Epithelial cell of prostate (primary cell): Measurements from ENCODE around the gene CCDC117.

Source experiments
- DNase-seq: peaks from one replicate; pipeline ENCODE4 v3.0.0-alpha.2; 2011; ENCODE audit warnings: low read depth, low spot score
- H3K27ac ChIP-seq: fragments of 450-650 bp; 2 replicates; pipeline ENCODE4 v1.5.1; 2017; ENCODE audit warnings: mild to moderate bottlenecking

CCDC117 gene

GRCh38 chr22:28768701-28769393, 3.6 kb upstream of the CCDC117 start:
- no peak overlapping the region for H3K27ac ChIP-seq
- no peak for DNase-seq

DNA sequence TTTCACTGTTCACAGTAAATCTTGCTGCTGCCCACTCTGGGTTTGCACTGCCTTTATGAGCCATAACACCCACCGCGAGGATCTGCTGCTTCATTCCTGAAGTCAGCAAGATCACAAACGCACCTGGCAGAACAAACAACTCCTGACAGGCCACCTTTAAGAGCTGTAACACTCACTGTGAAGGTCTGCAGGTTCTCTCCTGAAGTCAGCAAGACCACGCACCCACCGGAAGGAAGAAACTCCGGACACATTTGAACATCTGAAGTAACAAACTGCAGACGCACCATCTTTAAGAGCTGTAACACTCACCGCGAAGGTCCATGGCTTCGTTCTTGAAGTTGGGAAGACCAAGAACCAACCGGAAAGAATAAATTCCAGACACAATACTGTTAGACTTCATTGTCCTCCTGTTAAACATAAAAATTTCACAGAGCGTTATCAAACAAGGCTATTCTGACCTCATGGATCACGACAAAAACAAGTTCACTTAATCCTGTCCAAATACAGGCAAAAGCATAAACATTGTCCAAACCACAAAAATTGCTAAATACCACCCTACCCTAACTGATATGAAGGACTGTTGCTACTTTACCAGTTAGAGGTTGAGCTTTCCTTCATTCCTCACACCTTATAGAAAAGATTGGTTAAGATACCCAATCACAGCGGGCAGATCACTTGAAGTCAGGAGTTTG, 3.0 kb upstream of the CCDC117 start:
- DNase-seq = no peak
- no peak overlapping the region for H3K27ac ChIP-seq

GRCh38 chr22:28771195-28771791, 1.2 kb upstream of the CCDC117 start:
- DNase-seq = peak; percentile 74
- peak overlapping the region; percentile 33 for H3K27ac ChIP-seq

GRCh38 chr22:28773461-28773867, 969 bp downstream of the CCDC117 start:
- no peak for DNase-seq
- peak overlapping the region; percentile 78 for H3K27ac ChIP-seq

GRCh38 chr22:28774378-28774777, 1.9 kb downstream of the CCDC117 start:
- no peak overlapping the region for H3K27ac ChIP-seq
- no peak for DNase-seq

DNA sequence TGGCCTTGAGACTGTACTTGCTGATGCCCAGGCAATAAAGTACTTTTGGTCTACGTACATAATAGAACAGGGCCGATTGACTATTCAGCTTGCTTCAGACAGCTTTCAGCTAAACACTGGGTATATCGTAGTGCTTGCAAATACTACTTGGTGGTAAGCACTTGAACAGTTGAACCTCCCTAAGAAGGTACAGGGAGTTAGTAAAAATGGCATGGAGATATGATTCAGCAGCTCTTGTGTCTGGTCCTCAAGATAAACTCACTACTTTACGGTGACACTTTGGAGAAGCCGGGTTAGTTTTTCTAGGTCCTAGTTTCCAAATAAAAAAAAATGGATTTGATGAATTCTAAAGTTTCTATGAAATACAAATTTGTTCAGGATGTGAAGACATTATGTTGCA, 7.3 kb downstream of the CCDC117 start:
- H3K27ac ChIP-seq = no peak overlapping the region
- DNase-seq = no peak

DNA sequence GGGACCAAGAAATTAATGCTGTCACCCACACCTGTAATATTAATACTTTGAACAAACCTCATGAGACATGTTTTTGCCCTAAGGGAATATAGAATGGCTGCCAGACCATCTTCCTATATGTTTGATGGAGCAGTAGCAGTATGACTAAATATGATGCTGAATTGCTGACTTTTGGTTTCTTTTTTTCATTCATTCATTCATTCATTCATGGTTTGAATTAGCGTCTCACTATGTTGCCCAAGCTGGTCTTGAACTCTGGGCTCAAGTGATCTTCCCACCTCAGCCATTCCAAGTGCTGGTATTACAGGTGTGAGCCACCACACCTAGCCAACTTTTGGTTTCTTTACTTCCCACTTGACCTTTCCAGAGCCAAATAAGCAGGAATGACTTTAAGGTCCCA, 7.8 kb downstream of the CCDC117 start:
- H3K27ac ChIP-seq = no peak overlapping the region
- DNase-seq = no peak

GRCh38 chr22:28783786-28784671, 11.5 kb downstream of the CCDC117 start:
- no peak for DNase-seq

GRCh38 chr22:28788601-28789000, 16.1 kb downstream of the CCDC117 start:
- no peak for DNase-seq
- H3K27ac ChIP-seq = no peak overlapping the region

More at GRCh38 chr22:28783786-28784671, 11.5 kb downstream of the CCDC117 start:
- no peak overlapping the region for H3K27ac ChIP-seq

- H3K27ac ChIP-seq = no peak overlapping the region
- no peak for DNase-seq
Measured at GRCh38 chr22:28791124-28791523, 18.6 kb downstream of the CCDC117 start.

DNA sequence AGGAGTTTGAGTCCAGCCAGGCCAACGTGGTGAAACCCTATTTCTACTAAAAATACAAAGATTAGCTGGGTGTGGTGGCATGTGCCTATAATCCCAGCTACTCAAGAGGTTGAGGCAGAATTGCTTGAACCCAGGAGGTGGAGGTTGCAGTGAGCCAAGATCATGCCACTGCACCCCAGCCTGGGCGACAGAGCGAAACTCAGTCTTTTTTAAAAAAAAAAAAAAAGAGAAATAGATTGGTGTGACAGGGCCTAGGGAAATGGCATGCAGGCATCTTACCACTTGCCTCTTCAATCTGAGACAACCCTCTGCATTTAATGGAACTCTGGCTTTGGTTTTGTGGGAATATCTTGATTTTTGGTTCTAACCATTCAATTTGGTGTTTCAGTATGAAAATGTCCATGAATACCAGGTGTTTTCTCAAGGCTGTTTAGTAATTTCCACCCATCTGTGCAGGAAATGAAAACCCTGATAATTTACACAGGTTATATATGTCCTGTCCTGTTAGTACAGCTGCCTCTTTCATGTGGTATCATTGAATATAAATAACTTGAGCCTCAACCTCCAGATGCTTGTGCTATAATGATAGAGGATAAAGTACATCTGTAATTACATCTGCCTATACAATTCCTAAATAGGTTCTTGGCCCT, 19.5 kb downstream of the CCDC117 start:
- DNase-seq = no peak

DNA sequence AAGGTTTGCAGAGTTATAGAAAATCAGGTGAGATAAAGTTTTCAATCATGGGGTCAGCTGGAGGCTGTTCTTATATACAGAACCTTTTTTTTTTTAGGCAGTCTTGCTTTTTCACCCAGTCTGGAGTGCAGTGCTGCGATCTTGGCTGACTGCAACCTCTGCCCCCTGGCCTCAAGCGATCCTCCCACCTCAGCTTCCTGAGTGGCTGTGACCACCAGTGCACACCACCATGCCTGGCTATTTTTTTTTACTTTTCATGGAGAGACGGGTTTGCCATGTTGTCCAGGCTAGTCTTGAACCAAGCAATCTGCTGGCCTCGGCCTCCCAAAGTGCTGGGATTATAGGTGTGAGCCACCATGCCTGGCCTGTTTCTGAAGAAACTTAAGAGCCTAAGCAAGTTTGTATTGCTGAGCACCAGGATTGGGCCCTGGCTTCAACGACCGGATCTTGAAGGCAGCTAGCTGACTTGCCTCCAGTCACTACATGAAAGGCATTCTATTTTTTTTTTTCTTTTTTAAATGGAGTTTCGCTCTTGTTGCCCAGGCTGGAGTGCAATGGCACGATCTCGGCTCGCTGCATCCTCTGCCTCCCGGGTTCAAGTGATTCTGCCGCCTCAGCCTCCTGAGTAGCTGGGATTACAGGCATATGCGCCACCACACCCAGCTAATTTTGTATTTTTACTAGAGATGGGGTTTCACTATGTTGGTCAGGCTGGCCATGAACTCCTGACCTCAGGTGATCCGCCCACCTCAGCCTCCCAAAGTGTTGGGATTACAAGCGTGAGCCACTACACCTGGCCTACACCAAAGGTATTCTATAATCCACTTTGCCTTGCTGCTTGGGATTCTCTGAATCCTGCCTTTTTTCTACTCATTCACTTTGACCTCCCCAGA, 20.2 kb downstream of the CCDC117 start:
- DNase-seq = no peak
- H3K27ac ChIP-seq = peak overlapping the region; percentile 33

More for the DNA sequence above, 19.5 kb downstream of the CCDC117 start:
- peak overlapping the region; percentile 33 for H3K27ac ChIP-seq

DNA sequence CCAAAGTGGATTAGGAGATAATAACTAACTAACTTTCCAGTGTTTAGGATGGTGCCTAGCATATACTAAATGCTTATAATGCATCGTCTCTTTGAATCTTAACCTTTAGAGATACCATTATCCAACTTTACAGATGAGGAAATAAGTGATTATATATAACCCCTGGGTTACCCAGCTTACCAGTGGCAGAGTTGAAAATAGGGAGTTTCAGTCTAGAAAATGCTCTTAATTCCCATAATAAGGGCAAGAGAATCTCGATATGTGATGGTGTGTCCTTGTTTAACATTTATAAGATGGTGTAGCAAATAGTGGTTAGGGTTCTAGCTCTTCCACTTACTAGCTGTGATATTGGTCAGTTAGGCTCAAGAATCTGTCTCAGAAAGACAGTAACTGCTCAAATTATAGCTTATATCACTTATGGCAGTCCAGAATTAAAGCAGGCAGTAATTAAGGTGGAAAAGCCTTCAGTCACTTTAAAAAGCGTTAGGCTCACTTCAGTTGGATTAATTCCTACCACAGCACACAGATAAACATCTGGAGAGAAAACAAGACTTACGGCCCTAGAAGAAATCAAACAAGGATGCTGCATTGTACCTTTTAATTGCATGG, 21.6 kb downstream of the CCDC117 start:
- H3K27ac ChIP-seq = no peak overlapping the region
- DNase-seq = no peak

- H3K27ac ChIP-seq = no peak overlapping the region
- DNase-seq = no peak
Measured at GRCh38 chr22:28795071-28795693, 22.7 kb downstream of the CCDC117 start.

- DNase-seq = no peak
- H3K27ac ChIP-seq = peak overlapping the region; percentile 99
Measured at GRCh38 chr22:28795932-28796856, 23.7 kb downstream of the CCDC117 start.

DNA sequence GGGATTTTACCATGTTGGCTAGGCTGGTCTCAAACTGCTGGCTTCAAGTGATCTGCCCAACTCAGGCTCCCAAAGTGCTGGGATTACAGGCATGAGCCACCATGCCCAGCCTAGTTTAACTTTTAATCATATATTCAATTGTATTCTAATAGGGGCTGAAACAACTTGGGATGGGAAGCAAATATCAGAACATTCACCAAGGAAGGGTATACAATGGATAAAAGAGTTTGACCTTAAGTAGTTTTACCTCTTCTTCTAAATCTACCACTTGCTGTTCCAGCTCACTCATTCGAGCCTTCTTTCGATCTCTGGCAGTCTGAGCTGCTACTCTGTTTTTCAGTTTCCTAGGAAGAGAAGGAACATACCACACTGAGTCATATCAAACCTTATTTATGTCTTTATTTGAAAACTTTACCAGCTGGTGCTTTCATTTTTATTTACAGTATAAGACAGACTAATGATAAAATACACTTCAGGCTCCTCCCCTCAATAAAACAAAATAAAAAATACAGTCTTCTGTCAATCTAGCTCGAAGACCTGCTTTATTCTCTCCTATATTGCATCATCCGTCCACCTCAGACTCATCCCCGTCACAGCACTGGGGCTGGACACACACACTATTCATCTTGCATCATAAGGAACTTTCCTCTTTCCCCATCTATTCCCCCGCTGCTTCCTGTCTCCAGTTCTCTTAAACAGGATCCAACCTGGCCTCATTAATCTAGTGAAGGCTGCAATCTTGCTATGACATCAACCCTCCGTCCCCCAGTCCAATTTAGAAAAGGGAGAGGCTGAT, 26.5 kb downstream of the CCDC117 start:
- DNase-seq = peak; percentile 74

More for the DNA sequence above, 26.5 kb downstream of the CCDC117 start:
- peak overlapping the region; percentile 99 for H3K27ac ChIP-seq
